Central memory CD8-positive, alpha-beta T cell (primary cell): Measurements from ENCODE around the gene GPR148.
"Not testable (repeated sequence)": the region's sequence is repeated elsewhere in the genome, so short reads cannot be mapped to it uniquely, and the experiment has no call there.

Experiments used
- ATAC-seq: fragments of 150-1000 bp; cut with Tn5 transposase; replicated peaks from 2 replicates; pipeline ENCODE4 v1.10.0; 2022; ENCODE audit warnings: mild to moderate bottlenecking, moderate FRiP score, moderate number of reproducible peaks; ENCODE audit not compliant: poor library complexity, severe bottlenecking; ENCODE audit errors: extremely low read depth
- DNase-seq, 2 donors: peaks; one replicate each; pipeline ENCODE4 v3.0.0; 2021; ENCODE audit warnings: low spot score in 2 of 2
- H3K27ac Mint-ChIP-seq: one replicate; pipeline ENCODE4 v1.8.0; 2022; ENCODE audit warnings: low read depth, mild to moderate bottlenecking, moderate library complexity, mixed read lengths
- H3K27me3 Mint-ChIP-seq: one replicate; pipeline ENCODE4 v1.8.0; 2022; ENCODE audit warnings: mixed read lengths
- H3K36me3 Mint-ChIP-seq: one replicate; pipeline ENCODE4 v1.8.0; 2022; ENCODE audit warnings: mild to moderate bottlenecking, moderate library complexity, mixed read lengths; ENCODE audit not compliant: insufficient read depth
- H3K4me1 Mint-ChIP-seq: one replicate; pipeline ENCODE4 v1.8.0; 2022; ENCODE audit warnings: mixed read lengths
- H3K4me3 Mint-ChIP-seq: one replicate; pipeline ENCODE4 v1.8.0; 2022; ENCODE audit warnings: mild to moderate bottlenecking, moderate library complexity, mixed read lengths
- H3K9me3 Mint-ChIP-seq: one replicate; pipeline ENCODE4 v1.8.0; 2022; ENCODE audit warnings: mixed read lengths

GPR148 gene

GRCh38 chr2:130728549-130729316, at the start of gene GPR148:
Gene GPR148 (plus strand): TSS chr2:130729070. CDS start chr2:130729152, 82 bp downstream.
- Mint-ChIP-seq H3K4me3 (peak within 1 kb of the TSS; percentile 78), H3K9me3 (no peaks in the 10 kb centered on the region), H3K27me3 (no peaks in the 10 kb centered on the region), H3K4me1 (peaks cover 7% of the 10 kb centered on the region), H3K27ac (peak within 1 kb of the TSS; percentile 65), H3K36me3 (peaks cover 7% of the 10 kb centered on the region)
- no peak for DNase-seq
- no peak for ATAC-seq

- not testable (repeated sequence) for H3K4me3 Mint-ChIP-seq, H3K27me3 Mint-ChIP-seq, DNase-seq, H3K4me1 Mint-ChIP-seq, H3K9me3 Mint-ChIP-seq, H3K27ac Mint-ChIP-seq, H3K36me3 Mint-ChIP-seq, ATAC-seq
These were observed 36.7 kb upstream of the GPR148 start for GRCh38 chr2:130692041-130692770.

GRCh38 chr2:130693474-130693873, 35.4 kb upstream of the GPR148 start:
- not testable (repeated sequence) for H3K27ac Mint-ChIP-seq, H3K36me3 Mint-ChIP-seq, H3K27me3 Mint-ChIP-seq, ATAC-seq, H3K9me3 Mint-ChIP-seq, H3K4me1 Mint-ChIP-seq, DNase-seq, H3K4me3 Mint-ChIP-seq

- ATAC-seq, H3K27ac Mint-ChIP-seq, H3K9me3 Mint-ChIP-seq, DNase-seq, H3K4me3 Mint-ChIP-seq, H3K36me3 Mint-ChIP-seq, H3K4me1 Mint-ChIP-seq: not testable (repeated sequence)
- H3K27me3 Mint-ChIP-seq: peaks cover 11% of the 10 kb centered on the region
These were observed 25.6 kb upstream of the GPR148 start for GRCh38 chr2:130703250-130703649.

GRCh38 chr2:130714795-130715194, 14.1 kb upstream of the GPR148 start:
- H3K27ac Mint-ChIP-seq, H3K27me3 Mint-ChIP-seq, H3K9me3 Mint-ChIP-seq, H3K4me1 Mint-ChIP-seq, H3K4me3 Mint-ChIP-seq, H3K36me3 Mint-ChIP-seq, DNase-seq, ATAC-seq: not testable (repeated sequence)

- peaks cover 12% of the 10 kb centered on the region for H3K27me3 Mint-ChIP-seq
- ATAC-seq (no peak), DNase-seq (no peak)
- H3K4me3 Mint-ChIP-seq: no peak overlapping the region
- H3K4me1 Mint-ChIP-seq: no peaks in the 10 kb centered on the region
- H3K27ac Mint-ChIP-seq: no peak overlapping the region
- H3K36me3 Mint-ChIP-seq: no peaks in the 10 kb centered on the region
- no peaks in the 10 kb centered on the region for H3K9me3 Mint-ChIP-seq
These were observed 8.8 kb upstream of the GPR148 start for GRCh38 chr2:130720036-130720435.

- ATAC-seq: no peak
These were observed 8.3 kb upstream of the GPR148 start for GRCh38 chr2:130720528-130720927.

GRCh38 chr2:130724455-130724854, 4.4 kb upstream of the GPR148 start:
- peaks cover 3% of the 10 kb centered on the region for H3K4me1 Mint-ChIP-seq
- H3K27ac Mint-ChIP-seq: no peak overlapping the region
- no peak overlapping the region for H3K4me3 Mint-ChIP-seq
- H3K27me3 Mint-ChIP-seq: peaks cover 12% of the 10 kb centered on the region
- peaks cover 7% of the 10 kb centered on the region for H3K36me3 Mint-ChIP-seq
- ATAC-seq (no peak), DNase-seq (no peak)
- no peaks in the 10 kb centered on the region for H3K9me3 Mint-ChIP-seq

More at GRCh38 chr2:130720528-130720927, 8.3 kb upstream of the GPR148 start:
- no peak overlapping the region for H3K27ac Mint-ChIP-seq
- H3K36me3 Mint-ChIP-seq: no peaks in the 10 kb centered on the region
- DNase-seq: no peak
- H3K4me3 Mint-ChIP-seq: no peak overlapping the region
- peaks cover 12% of the 10 kb centered on the region for H3K27me3 Mint-ChIP-seq
- no peaks in the 10 kb centered on the region for H3K9me3 Mint-ChIP-seq
- no peaks in the 10 kb centered on the region for H3K4me1 Mint-ChIP-seq

GRCh38 chr2:130726614-130727180, 2.2 kb upstream of the GPR148 start:
- Mint-ChIP-seq H3K4me3 (peak overlapping the region; percentile 78), H3K27me3 (no peaks in the 10 kb centered on the region), H3K27ac (peak overlapping the region; percentile 65), H3K4me1 (peaks cover 7% of the 10 kb centered on the region), H3K9me3 (no peaks in the 10 kb centered on the region), H3K36me3 (peaks cover 7% of the 10 kb centered on the region)
- ATAC-seq: no peak
- no peak for DNase-seq

- no peaks in the 10 kb centered on the region for H3K27me3 Mint-ChIP-seq
- no peaks in the 10 kb centered on the region for H3K9me3 Mint-ChIP-seq
- peaks cover 7% of the 10 kb centered on the region for H3K4me1 Mint-ChIP-seq
- peak overlapping the region; percentile 65 for H3K27ac Mint-ChIP-seq
- peaks cover 7% of the 10 kb centered on the region for H3K36me3 Mint-ChIP-seq
- ATAC-seq (peak; percentile 85), DNase-seq (peak; percentile 91 to 94)
- peak overlapping the region; percentile 78 for H3K4me3 Mint-ChIP-seq
These were observed 1.5 kb upstream of the GPR148 start for GRCh38 chr2:130727286-130727924.

GRCh38 chr2:130728007-130728454, 839 bp upstream of the GPR148 start:
- H3K27ac Mint-ChIP-seq: peak overlapping the region; percentile 65
- DNase-seq (peak in 1 of 2 donors; percentile 28), ATAC-seq (peak; percentile 61)
- no peaks in the 10 kb centered on the region for H3K9me3 Mint-ChIP-seq
- H3K4me1 Mint-ChIP-seq: peaks cover 7% of the 10 kb centered on the region
- H3K4me3 Mint-ChIP-seq: peak overlapping the region; percentile 78
- H3K36me3 Mint-ChIP-seq: peaks cover 7% of the 10 kb centered on the region
- H3K27me3 Mint-ChIP-seq: no peaks in the 10 kb centered on the region
